ENCODE measurements around the gene ZBTB16. TPM values are rescaled to one million over a fixed set of nuclear protein-coding genes. Genes with fewer than 3 reads are reported as not detected.

ZBTB16 gene
- polyA plus RNA-seq, 1 donor (not counting 4 experiments of a cell fraction or from before 2014, with no cell fraction given), result 0.18 TPM

GRCh38 chr11:114075344-114075610 lies 15.8 kb downstream of the ZBTB16 start:
- Histone ChIP-seq H3K27me3 (ENCODE audit: control insufficient read depth, extremely low read depth, insufficient read depth, low read length) (peaks cover 25% of the 10 kb centered on the region), H3K9ac (ENCODE audit: control insufficient read depth, extremely low read depth, insufficient read depth, low read length) (no peak overlapping the region), H3K79me2 (ENCODE audit: control insufficient read depth, insufficient read depth, low read length) (no peaks in the 10 kb centered on the region), H3K9me1 (ENCODE audit: control insufficient read depth, extremely low read depth, insufficient read depth, low read length) (no peaks in the 10 kb centered on the region), H3K4me1 (ENCODE audit: control insufficient read depth, extremely low read depth, insufficient read depth, low read length) (no peaks in the 10 kb centered on the region), H3K4me2 (ENCODE audit: control insufficient read depth, extremely low read depth, insufficient read depth, low read depth, low read length) (no peak overlapping the region), H4K20me1 (ENCODE audit: control insufficient read depth, extremely low read depth, insufficient read depth, low read length) (no peaks in the 10 kb centered on the region), H3K27ac (ENCODE audit: control insufficient read depth, insufficient read depth, low read length) (no peak overlapping the region), H3K9me3 (ENCODE audit: control insufficient read depth, low read depth, low read length) (no peaks in the 10 kb centered on the region), H3K4me3 (ENCODE audit: control insufficient read depth in 2 of 3, extremely low read depth in 1 of 3, insufficient read depth in 2 of 3, low read depth in 1 of 3, low read length in 3 of 3) (no peak overlapping the region), H3K36me3 (ENCODE audit: control insufficient read depth in 2 of 2, extremely low read depth in 1 of 2, insufficient read depth in 2 of 2, low read length in 2 of 2) (no peaks in the 10 kb centered on the region), H2AFZ (ENCODE audit: control insufficient read depth, low read length) (no peak overlapping the region)
- TF ChIP-seq CTCF (optimal IDR thresholded peaks at IDR 0.05 in 1 of 3, IDR thresholded peaks at IDR 0.05 in 1 of 3, conservative IDR thresholded peaks at IDR 0.05 in 1 of 3; ENCODE audit: extremely low read depth in 1 of 3, insufficient read depth in 2 of 3, low read length in 3 of 3) (no peak), EZH2 (IDR thresholded peaks at IDR 0.05; ENCODE audit: low read length) (no peak)
- FAIRE-seq, result no peak
- dilution Hi-C loops (cut with MboI; ENCODE audit: extremely low pct_ligation_motif_present, low sequenced_read_pairs), result no loop called here
- DNase-seq (ENCODE audit: low read depth, low spot score), result no peak

GRCh38 chr11:114075891-114076441 lies 16.5 kb downstream of the ZBTB16 start:
- Histone ChIP-seq H3K4me3 (ENCODE audit: control insufficient read depth in 2 of 3, extremely low read depth in 1 of 3, insufficient read depth in 2 of 3, low read depth in 1 of 3, low read length in 3 of 3) (no peak overlapping the region), H2AFZ (ENCODE audit: control insufficient read depth, low read length) (no peak overlapping the region), H3K27me3 (ENCODE audit: control insufficient read depth, extremely low read depth, insufficient read depth, low read length) (peaks cover 26% of the 10 kb centered on the region), H3K9me1 (ENCODE audit: control insufficient read depth, extremely low read depth, insufficient read depth, low read length) (no peaks in the 10 kb centered on the region), H4K20me1 (ENCODE audit: control insufficient read depth, extremely low read depth, insufficient read depth, low read length) (no peaks in the 10 kb centered on the region), H3K9me3 (ENCODE audit: control insufficient read depth, low read depth, low read length) (no peaks in the 10 kb centered on the region), H3K9ac (ENCODE audit: control insufficient read depth, extremely low read depth, insufficient read depth, low read length) (no peak overlapping the region), H3K4me1 (ENCODE audit: control insufficient read depth, extremely low read depth, insufficient read depth, low read length) (no peaks in the 10 kb centered on the region), H3K36me3 (ENCODE audit: control insufficient read depth in 2 of 2, extremely low read depth in 1 of 2, insufficient read depth in 2 of 2, low read length in 2 of 2) (no peaks in the 10 kb centered on the region), H3K79me2 (ENCODE audit: control insufficient read depth, insufficient read depth, low read length) (no peaks in the 10 kb centered on the region), H3K27ac (ENCODE audit: control insufficient read depth, insufficient read depth, low read length) (no peak overlapping the region), H3K4me2 (ENCODE audit: control insufficient read depth, extremely low read depth, insufficient read depth, low read depth, low read length) (no peak overlapping the region)
- TF ChIP-seq EZH2 (IDR thresholded peaks at IDR 0.05; ENCODE audit: low read length) (no peak), CTCF (optimal IDR thresholded peaks at IDR 0.05 in 1 of 3, IDR thresholded peaks at IDR 0.05 in 1 of 3, conservative IDR thresholded peaks at IDR 0.05 in 1 of 3; ENCODE audit: extremely low read depth in 1 of 3, insufficient read depth in 2 of 3, low read length in 3 of 3) (peak; percentile 39 to 54 (median 44))
- no peak for DNase-seq (ENCODE audit: low read depth, low spot score)
- dilution Hi-C loops (cut with MboI; ENCODE audit: extremely low pct_ligation_motif_present, low sequenced_read_pairs), result no loop called here
- no peak for FAIRE-seq
